Stimulated activated CD8-positive, alpha-beta memory T cell treated with anti-CD3 and anti-CD28 coated beads, Interleukin-2, amount 100 ng/mL, for 1 hour (primary cell): Measurements from ENCODE around the gene METTL23.

ENCODE experiments used
- DNase-seq, 2 donors: peaks; one replicate each; pipeline ENCODE4 v3.0.0-alpha.2; 2020; ENCODE audit warnings: low read depth in 2 of 2

The METTL23 gene

GRCh38 chr17:76726776-76727718, at the start of gene METTL23:
Gene METTL23 (plus strand): TSS chr17:76726839. CDS start chr17:76729711, 2,872 bp downstream.
- DNase-seq: peak; percentile 49 to 63

- no peak for DNase-seq
Measured at GRCh38 chr17:76677406-76677805, 49.2 kb upstream of the METTL23 start.

GRCh38 chr17:76678330-76678729, 48.3 kb upstream of the METTL23 start:
- DNase-seq: no peak

GRCh38 chr17:76679239-76679638, 47.4 kb upstream of the METTL23 start:
- no peak for DNase-seq

GRCh38 chr17:76681222-76682137, 45.2 kb upstream of the METTL23 start:
- peak; percentile 38 to 44 for DNase-seq

- DNase-seq: no peak
Measured at GRCh38 chr17:76682296-76682695, 44.3 kb upstream of the METTL23 start.

- DNase-seq: no peak
Measured at GRCh38 chr17:76683011-76683755, 43.5 kb upstream of the METTL23 start.

GRCh38 chr17:76683921-76684745, 42.5 kb upstream of the METTL23 start:
- DNase-seq: no peak

GRCh38 chr17:76684756-76685155, 41.9 kb upstream of the METTL23 start:
- no peak for DNase-seq

- no peak for DNase-seq
Measured at GRCh38 chr17:76685366-76685765, 41.3 kb upstream of the METTL23 start.

- DNase-seq: no peak
Measured at GRCh38 chr17:76685846-76686245, 40.8 kb upstream of the METTL23 start.

- no peak for DNase-seq
Measured at GRCh38 chr17:76686538-76687297, 39.9 kb upstream of the METTL23 start.

GRCh38 chr17:76687298-76688164, 39.1 kb upstream of the METTL23 start:
- DNase-seq: no peak

GRCh38 chr17:76688165-76688622, 38.4 kb upstream of the METTL23 start:
- DNase-seq: no peak

- no peak for DNase-seq
Measured at GRCh38 chr17:76689859-76690258, 36.8 kb upstream of the METTL23 start.

- DNase-seq: no peak
Measured at GRCh38 chr17:76690596-76691280, 35.9 kb upstream of the METTL23 start.

GRCh38 chr17:76691379-76692191, 35.1 kb upstream of the METTL23 start:
- DNase-seq: no peak
